ENCODE results near the gene ADGRV1.
"Not testable (repeated sequence)": the region's sequence is repeated elsewhere in the genome, so short reads cannot be mapped to it uniquely, and the experiment has no call there.

ADGRV1 gene

GRCh38 chr5:90657030-90657429 lies 98.4 kb downstream of the ADGRV1 start:
- TF ChIP-seq, protein P1, sequence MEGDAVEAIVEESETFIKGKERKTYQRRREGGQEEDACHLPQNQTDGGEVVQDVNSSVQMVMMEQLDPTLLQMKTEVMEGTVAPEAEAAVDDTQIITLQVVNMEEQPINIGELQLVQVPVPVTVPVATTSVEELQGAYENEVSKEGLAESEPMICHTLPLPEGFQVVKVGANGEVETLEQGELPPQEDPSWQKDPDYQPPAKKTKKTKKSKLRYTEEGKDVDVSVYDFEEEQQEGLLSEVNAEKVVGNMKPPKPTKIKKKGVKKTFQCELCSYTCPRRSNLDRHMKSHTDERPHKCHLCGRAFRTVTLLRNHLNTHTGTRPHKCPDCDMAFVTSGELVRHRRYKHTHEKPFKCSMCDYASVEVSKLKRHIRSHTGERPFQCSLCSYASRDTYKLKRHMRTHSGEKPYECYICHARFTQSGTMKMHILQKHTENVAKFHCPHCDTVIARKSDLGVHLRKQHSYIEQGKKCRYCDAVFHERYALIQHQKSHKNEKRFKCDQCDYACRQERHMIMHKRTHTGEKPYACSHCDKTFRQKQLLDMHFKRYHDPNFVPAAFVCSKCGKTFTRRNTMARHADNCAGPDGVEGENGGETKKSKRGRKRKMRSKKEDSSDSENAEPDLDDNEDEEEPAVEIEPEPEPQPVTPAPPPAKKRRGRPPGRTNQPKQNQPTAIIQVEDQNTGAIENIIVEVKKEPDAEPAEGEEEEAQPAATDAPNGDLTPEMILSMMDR (IDR thresholded peaks at IDR 0.05; ENCODE audit: low read depth, low read length, missing control alignments), result no peak

GRCh38 chr5:90657788-90658187 lies 99.2 kb downstream of the ADGRV1 start:
- no peak for DNase-seq (ENCODE audit: extremely low read depth, low read depth)
- H3K4me3 ChIP-seq (replicated peaks; ENCODE audit: low read depth, low read length), result no peak overlapping the region
- TF ChIP-seq, protein P1 (IDR thresholded peaks at IDR 0.05; ENCODE audit: low read depth, low read length, missing control alignments), result no peak

More at GRCh38 chr5:90657030-90657429, 98.4 kb downstream of the ADGRV1 start:
- H3K4me3 ChIP-seq (replicated peaks; ENCODE audit: low read depth, low read length), result no peak overlapping the region
- DNase-seq (ENCODE audit: extremely low read depth, low read depth), result no peak

- TF ChIP-seq, protein P1 (IDR thresholded peaks at IDR 0.05; ENCODE audit: low read depth, low read length, missing control alignments), result no peak
These were observed 100.0 kb downstream of the ADGRV1 start for GRCh38 chr5:90658620-90659019.

DNA sequence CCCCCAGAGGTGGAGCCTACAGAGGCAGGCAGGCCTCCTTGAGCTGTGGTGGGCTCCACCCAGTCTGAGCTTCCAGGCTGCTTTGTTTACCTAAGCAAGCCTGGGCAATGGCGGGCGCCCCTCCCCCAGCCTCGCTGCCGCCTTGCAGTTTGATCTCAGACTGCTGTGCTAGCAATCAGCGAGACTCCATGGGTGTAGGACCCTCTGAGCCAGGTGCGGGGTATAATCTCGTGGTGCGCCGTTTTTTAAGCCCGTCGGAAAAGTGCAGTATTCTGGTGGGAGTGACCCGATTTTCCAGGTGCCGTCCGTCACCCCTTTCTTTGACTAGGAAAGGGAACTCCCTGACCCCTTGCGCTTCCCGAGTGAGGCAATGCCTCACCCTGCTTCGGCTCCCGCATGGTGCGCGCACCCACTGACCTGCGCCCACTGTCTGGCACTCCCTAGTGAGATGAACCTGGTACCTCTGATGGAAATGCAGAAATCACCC lies 109.5 kb downstream of the ADGRV1 start:
- not testable (repeated sequence) for H3K4me3 ChIP-seq (replicated peaks; ENCODE audit: low read depth, low read length); DNase-seq (ENCODE audit: extremely low read depth, low read depth)

More at GRCh38 chr5:90658620-90659019, 100.0 kb downstream of the ADGRV1 start:
- no peak for DNase-seq (ENCODE audit: extremely low read depth, low read depth)
- H3K4me3 ChIP-seq (replicated peaks; ENCODE audit: low read depth, low read length), result no peak overlapping the region

DNA sequence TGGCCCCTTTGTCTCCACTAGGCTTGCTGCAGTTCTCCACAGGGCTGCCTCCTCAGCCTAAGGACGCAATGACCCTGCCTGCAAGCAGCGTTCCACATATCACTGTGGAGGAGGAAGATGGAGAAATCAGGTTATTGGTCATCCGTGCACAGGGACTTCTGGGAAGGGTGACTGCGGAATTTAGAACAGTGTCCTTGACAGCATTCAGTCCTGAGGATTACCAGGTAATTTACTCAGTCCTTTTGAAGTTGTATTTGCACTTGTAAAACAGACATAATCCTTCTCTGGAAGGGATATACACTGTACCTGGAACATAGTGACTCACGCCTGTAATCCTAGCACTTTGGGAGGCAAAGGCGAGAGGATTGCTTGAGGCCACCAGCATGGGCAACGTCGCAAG lies 116.6 kb downstream of the ADGRV1 start:
- H3K4me3 ChIP-seq (replicated peaks; ENCODE audit: low read depth, low read length), result no peak overlapping the region
- DNase-seq (ENCODE audit: extremely low read depth, low read depth), result no peak
- TF ChIP-seq, protein P1 (IDR thresholded peaks at IDR 0.05; ENCODE audit: low read depth, low read length, missing control alignments), result no peak

DNA sequence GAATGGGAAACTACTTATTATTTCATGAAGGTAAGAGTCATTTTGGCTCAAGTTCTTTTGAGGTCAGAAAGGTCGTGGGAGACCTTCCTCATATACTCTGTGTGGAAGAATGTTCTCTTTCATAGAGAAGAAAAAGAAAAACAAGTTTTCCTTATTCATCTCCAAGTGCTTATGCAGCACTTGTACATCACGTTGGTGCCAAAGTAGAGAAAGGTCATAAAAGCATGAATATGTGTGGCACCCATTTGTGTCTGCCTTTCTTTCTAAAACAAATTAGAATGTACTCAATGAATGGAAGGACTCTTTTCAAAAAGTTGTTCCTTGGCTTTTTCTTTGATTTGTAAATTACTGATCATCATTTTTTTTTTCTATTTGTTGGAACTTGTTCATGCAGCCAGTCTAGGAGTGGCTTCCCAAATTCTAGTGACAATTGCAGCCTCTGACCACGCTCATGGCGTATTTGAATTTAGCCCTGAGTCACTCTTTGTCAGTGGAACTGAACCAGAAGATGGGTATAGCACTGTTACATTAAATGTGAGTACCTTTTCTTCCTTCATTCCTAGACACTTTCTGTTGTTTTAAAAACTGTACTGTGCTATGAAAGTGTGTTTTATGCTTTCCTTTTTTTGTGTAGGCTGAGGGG lies 122.4 kb downstream of the ADGRV1 start:
- no peak for DNase-seq (ENCODE audit: extremely low read depth, low read depth)
- TF ChIP-seq, protein P1 (IDR thresholded peaks at IDR 0.05; ENCODE audit: low read depth, low read length, missing control alignments), result no peak
- H3K4me3 ChIP-seq (replicated peaks; ENCODE audit: low read depth, low read length), result no peak overlapping the region

- TF ChIP-seq, protein P1 (IDR thresholded peaks at IDR 0.05; ENCODE audit: low read depth, low read length, missing control alignments), result no peak
- DNase-seq (ENCODE audit: extremely low read depth, low read depth), result no peak
- no peak overlapping the region for H3K4me3 ChIP-seq (replicated peaks; ENCODE audit: low read depth, low read length)
These were observed 123.7 kb downstream of the ADGRV1 start for GRCh38 chr5:90682278-90682677.
